ENCODE results near the gene ZCCHC18.
A peak's percentile ranks its signal among the peaks of the same experiment; 100 is the strongest.
"Not testable (repeated sequence)": the region's sequence is repeated elsewhere in the genome, so short reads cannot be mapped to it uniquely, and the experiment has no call there.

Gene ZCCHC18

GRCh38 chrX:104105330-104106262 is 6.7 kb upstream of the ZCCHC18 start:
- Histone ChIP-seq H3K27me3 (ENCODE audit: control insufficient read depth, insufficient read depth, low read length) (no peaks in the 10 kb centered on the region), H3K79me2 (no peaks in the 10 kb centered on the region), H3K9me3 (ENCODE audit: control insufficient read depth, low read length) (no peaks in the 10 kb centered on the region), H3K4me1 (no peaks in the 10 kb centered on the region), H3K4me2 (ENCODE audit: low read length) (no peak overlapping the region), H3K4me3 (ENCODE audit: low read depth, low read length) (no peak overlapping the region), H3K27ac (no peak overlapping the region), H3K9ac (no peak overlapping the region), H3K36me3 (ENCODE audit: control insufficient read depth, insufficient read depth, low read length) (no peaks in the 10 kb centered on the region), H2AFZ (no peak overlapping the region)
- TF ChIP-seq CTCF (IDR thresholded peaks at IDR 0.05): no peak

- H3K27ac ChIP-seq: no peak overlapping the region
- H3K36me3 ChIP-seq (ENCODE audit: control insufficient read depth, insufficient read depth, low read length): no peaks in the 10 kb centered on the region
- no peak overlapping the region for H2AFZ ChIP-seq
- no peak overlapping the region for H3K4me3 ChIP-seq (ENCODE audit: low read depth, low read length)
- no peaks in the 10 kb centered on the region for H3K9me3 ChIP-seq (ENCODE audit: control insufficient read depth, low read length)
- H3K9ac ChIP-seq: no peak overlapping the region
- no peaks in the 10 kb centered on the region for H3K79me2 ChIP-seq
- no peak overlapping the region for H3K4me2 ChIP-seq (ENCODE audit: low read length)
- H3K4me1 ChIP-seq: no peaks in the 10 kb centered on the region
- no peaks in the 10 kb centered on the region for H3K27me3 ChIP-seq (ENCODE audit: control insufficient read depth, insufficient read depth, low read length)
- TF ChIP-seq CTCF (IDR thresholded peaks at IDR 0.05): no peak
These were observed 3.4 kb upstream of the ZCCHC18 start for GRCh38 chrX:104108955-104109354.

DNA sequence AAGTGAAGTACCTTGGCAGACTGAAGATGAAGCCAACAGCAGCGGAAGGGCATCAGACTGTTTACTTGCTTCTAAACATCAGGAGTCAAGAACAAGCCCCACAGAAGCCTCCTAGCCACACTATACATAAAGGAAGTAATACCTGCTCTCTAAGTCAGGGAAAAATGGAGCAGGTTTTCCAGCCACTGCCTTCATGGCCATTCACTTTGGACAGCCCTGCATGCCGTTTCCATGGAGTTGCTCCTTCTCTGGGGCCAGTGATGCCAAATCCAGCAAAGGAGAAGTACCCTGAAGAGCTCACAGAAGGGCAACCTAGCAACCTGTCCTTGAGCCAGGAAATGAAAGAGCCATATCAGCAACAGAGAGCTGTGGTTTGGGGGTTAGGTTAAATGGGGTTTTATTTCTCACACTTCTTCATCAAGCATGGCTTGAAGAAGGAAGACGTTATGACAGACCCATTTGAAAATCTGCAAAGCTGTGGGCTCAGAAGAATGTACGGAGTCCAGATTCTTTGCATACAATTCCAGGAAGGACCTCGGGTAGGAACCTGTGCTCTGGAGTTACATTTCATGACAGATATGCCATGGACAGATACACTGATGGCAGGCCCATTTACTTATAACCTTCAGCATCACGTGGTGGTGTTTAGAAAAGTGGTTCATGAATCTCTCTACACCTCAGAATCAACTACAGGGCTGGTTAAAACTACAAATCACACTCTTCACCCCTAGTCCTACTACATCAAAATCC is 1.7 kb upstream of the ZCCHC18 start:
- H3K9me3 ChIP-seq (ENCODE audit: control insufficient read depth, low read length); H3K27ac ChIP-seq; H2AFZ ChIP-seq; H3K4me3 ChIP-seq (ENCODE audit: low read depth, low read length); H3K36me3 ChIP-seq (ENCODE audit: control insufficient read depth, insufficient read depth, low read length); H3K9ac ChIP-seq; H3K79me2 ChIP-seq; H3K4me1 ChIP-seq; H3K4me2 ChIP-seq (ENCODE audit: low read length); H3K27me3 ChIP-seq (ENCODE audit: control insufficient read depth, insufficient read depth, low read length): not testable (repeated sequence)

GRCh38 chrX:104113222-104113965 is 1.1 kb downstream of the ZCCHC18 start:
- H3K9ac ChIP-seq: no peak overlapping the region
- no peaks in the 10 kb centered on the region for H3K4me1 ChIP-seq
- TF ChIP-seq CTCF (IDR thresholded peaks at IDR 0.05): peak; percentile 63
- no peaks in the 10 kb centered on the region for H3K27me3 ChIP-seq (ENCODE audit: control insufficient read depth, insufficient read depth, low read length)
- H3K27ac ChIP-seq: no peak overlapping the region
- no peaks in the 10 kb centered on the region for H3K36me3 ChIP-seq (ENCODE audit: control insufficient read depth, insufficient read depth, low read length)
- no peak overlapping the region for H3K4me3 ChIP-seq (ENCODE audit: low read depth, low read length)
- peak overlapping the region; percentile 78 for H2AFZ ChIP-seq
- H3K79me2 ChIP-seq: no peaks in the 10 kb centered on the region
- H3K4me2 ChIP-seq (ENCODE audit: low read length): peak overlapping the region; percentile 57
- no peaks in the 10 kb centered on the region for H3K9me3 ChIP-seq (ENCODE audit: control insufficient read depth, low read length)

- Histone ChIP-seq H3K36me3 (ENCODE audit: control insufficient read depth, insufficient read depth, low read length) (no peaks in the 10 kb centered on the region), H3K4me1 (no peaks in the 10 kb centered on the region), H3K27me3 (ENCODE audit: control insufficient read depth, insufficient read depth, low read length) (no peaks in the 10 kb centered on the region), H3K4me2 (ENCODE audit: low read length) (no peak overlapping the region), H3K79me2 (no peaks in the 10 kb centered on the region), H3K27ac (no peak overlapping the region), H3K4me3 (ENCODE audit: low read depth, low read length) (no peak overlapping the region), H3K9me3 (ENCODE audit: control insufficient read depth, low read length) (no peaks in the 10 kb centered on the region), H3K9ac (no peak overlapping the region), H2AFZ (no peak overlapping the region)
- TF ChIP-seq CTCF (IDR thresholded peaks at IDR 0.05): no peak
These were observed 5.4 kb downstream of the ZCCHC18 start for GRCh38 chrX:104117759-104118158.
